Suppressor macrophage (primary cell): ENCODE measurements around the gene SERPIND1.
A peak's percentile ranks its signal among the peaks of the same experiment; 100 is the strongest.

Experiments
- DNase-seq, 4 experiments: peaks; one replicate each; pipeline ENCODE4 v3.0.0-alpha.2; 2020 to 2022

Gene SERPIND1

GRCh38 chr22:20793748-20794649 is 20.1 kb downstream of the SERPIND1 start:
- DNase-seq, result no peak

- DNase-seq, result no peak
These were observed 20.9 kb downstream of the SERPIND1 start for GRCh38 chr22:20794650-20795413.

GRCh38 chr22:20796731-20797130 is 22.8 kb downstream of the SERPIND1 start:
- DNase-seq, result no peak

- no peak for DNase-seq
These were observed 24.3 kb downstream of the SERPIND1 start for GRCh38 chr22:20798218-20798617.

- no peak for DNase-seq
These were observed 25.1 kb downstream of the SERPIND1 start for GRCh38 chr22:20798974-20799373.

GRCh38 chr22:20799449-20799848 is 25.5 kb downstream of the SERPIND1 start:
- DNase-seq, result no peak

GRCh38 chr22:20802452-20802851 is 28.5 kb downstream of the SERPIND1 start:
- DNase-seq, result no peak

GRCh38 chr22:20802922-20803553 is 29.1 kb downstream of the SERPIND1 start:
- no peak for DNase-seq

- DNase-seq, result peak in 2 of 4 experiments; percentile 28 to 40
These were observed 29.9 kb downstream of the SERPIND1 start for GRCh38 chr22:20803696-20804324.

- DNase-seq, result no peak
These were observed 30.7 kb downstream of the SERPIND1 start for GRCh38 chr22:20804650-20805049.

GRCh38 chr22:20805972-20806471 is 32.1 kb downstream of the SERPIND1 start:
- no peak for DNase-seq

- peak in 3 of 4 experiments; percentile 5 to 29 (median 18) for DNase-seq
These were observed 33.4 kb downstream of the SERPIND1 start for GRCh38 chr22:20807315-20807752.

GRCh38 chr22:20808844-20809243 is 34.9 kb downstream of the SERPIND1 start:
- DNase-seq, result no peak

- DNase-seq, result no peak
These were observed 35.7 kb downstream of the SERPIND1 start for GRCh38 chr22:20809538-20810185.

GRCh38 chr22:20810645-20811044 is 36.7 kb downstream of the SERPIND1 start:
- DNase-seq, result no peak

GRCh38 chr22:20811171-20811570 is 37.3 kb downstream of the SERPIND1 start:
- DNase-seq, result no peak

GRCh38 chr22:20811971-20812660 is 38.2 kb downstream of the SERPIND1 start:
- DNase-seq, result no peak

- no peak for DNase-seq
These were observed 39.1 kb downstream of the SERPIND1 start for GRCh38 chr22:20813056-20813455.

GRCh38 chr22:20814221-20814808 is 40.4 kb downstream of the SERPIND1 start:
- DNase-seq, result no peak

- DNase-seq, result no peak
These were observed 41.7 kb downstream of the SERPIND1 start for GRCh38 chr22:20815477-20816050.
